ENCODE data around the gene PLA2G4D.

The PLA2G4D gene

GRCh38 chr15:42018306-42019224 is 75.8 kb downstream of the PLA2G4D start:
- DNase-seq (ENCODE audit: low spot score) = no peak
